HepG2 (cell line): Measurements from ENCODE around the gene FAH.

Source experiments
- E2F5 ChIP-seq: sonication (generic); formaldehyde crosslinking; conservative IDR thresholded peaks from 2 replicates; pipeline ENCODE4 v1.4.0; 2020; ENCODE audit warnings: missing genetic modification reagents
- ESRRA ChIP-seq: sonication (generic); formaldehyde crosslinking; IDR thresholded peaks from 2 replicates; pipeline ENCODE4 v1.5.1; 2020; ENCODE audit warnings: mild to moderate bottlenecking, low read depth, missing genetic modification reagents
- TCF7L2 ChIP-seq: IDR thresholded peaks from 2 replicates; pipeline ENCODE4 v1.6.1; 2011; ENCODE audit warnings: mild to moderate bottlenecking, low read depth, low read length, moderate library complexity
- TF ChIP-seq, protein P1 (sequence below): sonication (generic); formaldehyde crosslinking; IDR thresholded peaks from 2 replicates; pipeline ENCODE4 v1.4.0; 2020; ENCODE audit warnings: mild to moderate bottlenecking, missing genetic modification reagents

DNA sequence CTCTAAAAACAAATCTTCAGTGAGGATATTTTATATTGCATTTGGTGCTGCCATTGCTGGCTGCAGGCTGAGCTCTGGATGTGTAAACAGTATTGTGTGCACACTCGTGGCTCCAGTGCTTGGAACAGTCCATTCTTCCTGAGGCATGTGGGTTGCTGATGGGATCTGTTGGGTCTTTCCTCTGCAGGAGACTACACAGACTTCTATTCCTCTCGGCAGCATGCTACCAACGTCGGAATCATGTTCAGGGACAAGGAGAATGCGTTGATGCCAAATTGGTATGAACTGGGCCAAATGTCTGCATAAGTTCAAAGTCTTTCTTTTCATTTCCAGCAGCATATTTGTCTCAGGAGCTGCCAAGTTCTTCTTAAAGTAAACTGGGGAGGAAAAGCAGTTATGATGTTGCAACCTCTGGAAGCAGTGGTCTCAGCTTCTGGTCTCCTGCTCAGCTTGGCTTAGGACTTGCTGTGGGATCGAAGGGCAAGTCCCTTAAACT, 9.3 kb downstream of the FAH start:
- TF ChIP-seq, protein P1, sequence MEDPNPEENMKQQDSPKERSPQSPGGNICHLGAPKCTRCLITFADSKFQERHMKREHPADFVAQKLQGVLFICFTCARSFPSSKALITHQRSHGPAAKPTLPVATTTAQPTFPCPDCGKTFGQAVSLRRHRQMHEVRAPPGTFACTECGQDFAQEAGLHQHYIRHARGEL (CRISPR knock-in tag) = no peak
- no peak for TF ChIP-seq ESRRA (CRISPR knock-in tag)
- no peak for TF ChIP-seq TCF7L2
- TF ChIP-seq E2F5 (CRISPR knock-in tag) = no peak
